Smooth muscle cell (in vitro differentiated cells): ENCODE data around the gene STAT4. TPM values are rescaled to one million over a fixed set of nuclear protein-coding genes. Genes with fewer than 3 reads are reported as not detected.

ENCODE experiments used
- DNase-seq: peaks from one replicate; lab custom pipeline; 2025; ENCODE audit not compliant: unreplicated experiment; lab: John Stamatoyannopoulos, UW
- H2AFZ ChIP-seq: fragments of 200-600 bp; sonication (generic); 2 replicates; pipeline ENCODE4 v1.6.0; 2016; ENCODE audit warnings: antibody characterized with exemption, low read depth, mild to moderate bottlenecking
- H3F3A ChIP-seq: fragments of 200-600 bp; sonication (generic); 2 replicates; pipeline ENCODE4 v1.6.0; 2017; ENCODE audit warnings: antibody characterized with exemption, low read depth
- H3K27ac ChIP-seq: fragments of 200-600 bp; sonication (generic); 2 replicates; pipeline ENCODE4 v1.5.1; 2016; ENCODE audit warnings: low read depth, mild to moderate bottlenecking
- H3K27me3 ChIP-seq: fragments of 200-600 bp; sonication (generic); 2 replicates; pipeline ENCODE4 v1.6.1; 2016; ENCODE audit warnings: low read depth, mild to moderate bottlenecking
- H3K36me3 ChIP-seq: fragments of 200-600 bp; sonication (generic); 2 replicates; pipeline ENCODE4 v1.5.1; 2016; ENCODE audit warnings: low read depth
- H3K4me1 ChIP-seq: fragments of 200-600 bp; sonication (generic); 2 replicates; pipeline ENCODE4 v1.5.1; 2016; ENCODE audit warnings: low read depth
- H3K4me2 ChIP-seq: fragments of 200-600 bp; sonication (generic); 2 replicates; pipeline ENCODE4 v1.6.0; 2016; ENCODE audit warnings: mild to moderate bottlenecking
- H3K4me3 ChIP-seq: fragments of 200-600 bp; sonication (generic); 2 replicates; pipeline ENCODE4 v1.5.1; 2016; ENCODE audit warnings: mild to moderate bottlenecking
- H3K79me2 ChIP-seq: fragments of 200-600 bp; sonication (generic); 2 replicates; pipeline ENCODE4 v1.6.0; 2016; ENCODE audit warnings: low read depth, mild to moderate bottlenecking
- H3K9ac ChIP-seq: fragments of 200-600 bp; sonication (generic); 2 replicates; pipeline ENCODE4 v1.6.0; 2016; ENCODE audit warnings: low read depth
- H3K9me3 ChIP-seq: fragments of 200-600 bp; sonication (generic); replicated peaks from 2 replicates; pipeline ENCODE4 v1.5.1; 2016; ENCODE audit warnings: low read depth
- H4K20me1 ChIP-seq: fragments of 200-600 bp; sonication (generic); 2 replicates; pipeline ENCODE4 v1.6.0; 2016; ENCODE audit warnings: low read depth
- WGBS: methylation state at CpG from one replicate; pipeline ENCODE4 v1.1.7; 2016; ENCODE audit warnings: low lambda C conversion rate; 5-methylcytosine and 5-hydroxymethylcytosine counted together
- polyA plus RNA-seq: library from polyadenylated mRNA; unstranded; fragments of >200 nt; fragmentation: Nextera tagmentation; extraction: Ambion mirVana; gene quantifications from 2 replicates; pipeline ENCODE4 v1.2.1, GENCODE V29; 2016
- total RNA-seq: library from RNA; depleted of rRNA; stranded (reverse); fragments of >200 nt; gene quantifications from 2 replicates; pipeline ENCODE4 v1.2.3, GENCODE V29; 2014
- TF ChIP-seq, protein P1 (sequence below): fragments of 200-600 bp; sonication (generic); IDR thresholded peaks from 2 replicates; pipeline ENCODE4 v1.5.1; 2017; ENCODE audit warnings: borderline replicate concordance, mild to moderate bottlenecking, antibody characterized with exemption; ENCODE audit not compliant: insufficient read depth, poor library complexity, severe bottlenecking

The STAT4 gene
- total and polyA plus RNA-seq, 2 experiments from 2014 or later: 0.89 to 8.4 TPM

DNA sequence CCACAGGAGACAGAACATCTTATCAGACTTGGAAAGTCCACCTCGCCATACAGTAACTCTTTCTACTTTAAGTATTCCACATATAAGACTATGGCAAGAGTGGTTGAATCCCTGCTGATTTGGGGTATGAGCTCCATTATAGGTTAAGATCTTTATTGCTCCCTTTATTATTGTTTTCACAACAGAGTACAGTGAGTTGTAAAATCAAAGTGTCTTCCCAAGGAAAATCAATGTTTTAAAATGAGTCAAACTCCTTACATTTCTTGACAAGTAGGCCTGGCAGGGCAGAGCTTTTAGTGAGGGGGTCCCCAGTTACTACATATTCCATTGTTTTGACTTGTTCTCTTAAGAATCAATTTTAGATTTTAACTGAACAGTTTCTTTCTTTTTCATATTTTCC is 87.2 kb downstream of the STAT4 start:
- H3K9me3 ChIP-seq: no peaks in the 10 kb centered on the region
- H3K9ac ChIP-seq: no peak overlapping the region
- DNase-seq: no peak
- no peaks in the 10 kb centered on the region for H3K36me3 ChIP-seq
- no peaks in the 10 kb centered on the region for H3K4me1 ChIP-seq
- no peaks in the 10 kb centered on the region for H3K27me3 ChIP-seq
- 89% methylated on average over 1 of the region's 1 CpG for WGBS
- H3K4me2 ChIP-seq: no peak overlapping the region
- no peaks in the 10 kb centered on the region for H3K79me2 ChIP-seq
- H3F3A ChIP-seq: no peaks in the 10 kb centered on the region
- H2AFZ ChIP-seq: no peak overlapping the region
- H4K20me1 ChIP-seq: no peaks in the 10 kb centered on the region
- no peak overlapping the region for H3K4me3 ChIP-seq
- no peak overlapping the region for H3K27ac ChIP-seq
- TF ChIP-seq, protein P1, sequence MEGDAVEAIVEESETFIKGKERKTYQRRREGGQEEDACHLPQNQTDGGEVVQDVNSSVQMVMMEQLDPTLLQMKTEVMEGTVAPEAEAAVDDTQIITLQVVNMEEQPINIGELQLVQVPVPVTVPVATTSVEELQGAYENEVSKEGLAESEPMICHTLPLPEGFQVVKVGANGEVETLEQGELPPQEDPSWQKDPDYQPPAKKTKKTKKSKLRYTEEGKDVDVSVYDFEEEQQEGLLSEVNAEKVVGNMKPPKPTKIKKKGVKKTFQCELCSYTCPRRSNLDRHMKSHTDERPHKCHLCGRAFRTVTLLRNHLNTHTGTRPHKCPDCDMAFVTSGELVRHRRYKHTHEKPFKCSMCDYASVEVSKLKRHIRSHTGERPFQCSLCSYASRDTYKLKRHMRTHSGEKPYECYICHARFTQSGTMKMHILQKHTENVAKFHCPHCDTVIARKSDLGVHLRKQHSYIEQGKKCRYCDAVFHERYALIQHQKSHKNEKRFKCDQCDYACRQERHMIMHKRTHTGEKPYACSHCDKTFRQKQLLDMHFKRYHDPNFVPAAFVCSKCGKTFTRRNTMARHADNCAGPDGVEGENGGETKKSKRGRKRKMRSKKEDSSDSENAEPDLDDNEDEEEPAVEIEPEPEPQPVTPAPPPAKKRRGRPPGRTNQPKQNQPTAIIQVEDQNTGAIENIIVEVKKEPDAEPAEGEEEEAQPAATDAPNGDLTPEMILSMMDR: no peak

DNA sequence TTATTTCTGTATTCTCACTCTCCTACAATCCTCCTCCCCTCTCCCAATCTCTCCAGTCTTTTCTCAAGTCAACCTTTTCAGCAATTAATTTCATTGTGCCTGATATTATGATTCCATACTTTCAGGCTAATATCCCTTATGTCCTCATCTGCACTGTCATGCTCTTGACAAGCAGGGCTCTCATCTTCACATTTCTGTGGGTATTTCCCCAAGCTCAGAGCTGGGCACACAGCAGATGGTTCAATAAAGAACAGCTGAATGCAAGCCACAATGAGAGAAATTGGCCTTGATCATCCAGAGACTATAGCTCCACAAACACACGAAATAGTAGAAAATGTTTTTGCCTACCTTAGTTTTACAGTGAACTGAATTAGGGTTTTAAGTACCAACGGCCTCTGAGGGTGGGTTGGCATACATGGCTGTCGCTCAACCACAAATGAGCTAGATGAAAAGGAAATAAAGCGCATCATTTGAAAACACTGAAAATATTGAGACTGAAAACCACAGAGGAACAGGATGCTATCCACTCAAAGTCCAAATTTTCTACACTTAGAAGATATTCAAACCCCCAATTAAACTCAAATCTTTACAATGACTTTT is 89.3 kb downstream of the STAT4 start:
- H3K27ac ChIP-seq: no peak overlapping the region

DNA sequence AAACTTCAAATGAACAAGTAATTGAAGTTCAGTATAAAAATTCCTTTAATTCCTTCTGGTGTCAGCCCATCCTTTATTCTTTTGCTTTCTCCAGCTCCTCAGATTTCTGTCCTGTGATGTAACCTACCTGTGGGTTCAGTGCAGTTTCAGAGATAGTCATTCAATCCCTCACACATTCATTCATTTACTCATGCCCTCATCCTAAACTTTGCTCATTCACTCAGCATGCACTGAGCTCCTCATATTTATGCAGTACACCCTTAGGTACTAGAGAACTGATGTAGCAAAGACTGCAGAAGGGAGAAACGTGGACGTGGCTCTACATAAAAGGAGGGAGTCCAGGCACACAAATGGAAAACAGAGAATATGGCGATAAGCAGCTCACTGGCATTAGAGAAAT is 91.5 kb downstream of the STAT4 start:
- H4K20me1 ChIP-seq: no peaks in the 10 kb centered on the region
- H3K4me2 ChIP-seq: no peak overlapping the region
- no peaks in the 10 kb centered on the region for H3K79me2 ChIP-seq
- H3K27ac ChIP-seq: no peak overlapping the region
- no peaks in the 10 kb centered on the region for H3K36me3 ChIP-seq
- H3K4me3 ChIP-seq: no peak overlapping the region
- no peaks in the 10 kb centered on the region for H3K27me3 ChIP-seq
- no peaks in the 10 kb centered on the region for H3K9me3 ChIP-seq
- no peak for DNase-seq
- TF ChIP-seq, protein P1: no peak
- H3K4me1 ChIP-seq: no peaks in the 10 kb centered on the region
- WGBS: 84% methylated on average over 3 of the region's 3 CpGs
- no peaks in the 10 kb centered on the region for H3F3A ChIP-seq
- no peak overlapping the region for H2AFZ ChIP-seq
- H3K9ac ChIP-seq: no peak overlapping the region

More for the DNA sequence above, 89.3 kb downstream of the STAT4 start:
- Histone ChIP-seq H3K36me3 (no peaks in the 10 kb centered on the region), H3K9me3 (no peaks in the 10 kb centered on the region), H3K79me2 (no peaks in the 10 kb centered on the region), H2AFZ (no peak overlapping the region), H3K4me2 (no peak overlapping the region), H3K4me1 (no peaks in the 10 kb centered on the region), H4K20me1 (no peaks in the 10 kb centered on the region), H3F3A (no peaks in the 10 kb centered on the region), H3K27me3 (no peaks in the 10 kb centered on the region), H3K4me3 (no peak overlapping the region), H3K9ac (no peak overlapping the region)
- no peak for DNase-seq
- TF ChIP-seq, protein P1: no peak
- 91% methylated on average over 4 of the region's 4 CpGs for whole genome bisulfite sequencing

DNA sequence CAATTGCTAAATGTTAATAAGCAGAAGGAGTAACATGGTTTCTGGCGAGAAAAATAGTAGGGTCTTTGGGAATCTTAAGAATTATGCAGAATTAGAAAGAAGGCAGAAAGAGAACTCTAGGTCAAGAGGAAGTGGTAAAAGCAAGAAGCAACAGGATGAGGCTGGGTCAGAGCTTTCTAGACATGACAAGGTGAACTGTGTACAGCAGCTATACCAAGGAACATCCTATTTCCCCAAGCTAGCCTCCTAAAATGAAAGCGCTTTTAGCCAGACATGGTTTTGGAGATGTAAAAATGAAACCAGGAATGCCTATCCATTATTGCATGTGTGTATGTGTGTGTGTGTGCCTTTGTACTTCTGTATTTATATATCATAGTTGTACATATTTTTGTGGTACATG is 94.6 kb downstream of the STAT4 start:
- H3K27ac ChIP-seq: no peak overlapping the region
- TF ChIP-seq, protein P1: no peak
- no peaks in the 10 kb centered on the region for H3F3A ChIP-seq
- no peaks in the 10 kb centered on the region for H3K9me3 ChIP-seq
- H4K20me1 ChIP-seq: no peaks in the 10 kb centered on the region
- no peaks in the 10 kb centered on the region for H3K36me3 ChIP-seq
- DNase-seq: no peak
- 96% methylated on average over 2 of the region's 2 CpGs for WGBS
- H3K79me2 ChIP-seq: no peaks in the 10 kb centered on the region
- H3K27me3 ChIP-seq: peaks cover 11% of the 10 kb centered on the region
- no peak overlapping the region for H3K4me3 ChIP-seq
- no peak overlapping the region for H3K4me2 ChIP-seq
- no peak overlapping the region for H2AFZ ChIP-seq
- H3K4me1 ChIP-seq: no peaks in the 10 kb centered on the region
- H3K9ac ChIP-seq: no peak overlapping the region
